IMR-90 (cell line): Measurements from ENCODE around the gene ZNF618. TPM values are rescaled to one million over a fixed set of nuclear protein-coding genes. Genes with fewer than 3 reads are reported as not detected.

Experiments used
- ATAC-seq: fragments of 200-7000 bp; cut with Tn5 transposase; 2 replicates; pipeline ENCODE4 v1.9.1; 2020; ENCODE audit warnings: low read depth, mild to moderate bottlenecking, moderate library complexity
- BruUV-seq: library from RNA; stranded (reverse); fragments of 400-500 nt; replicated peaks from 2 replicates; lab custom pipeline; 2021; lab: Mats Ljungman, UMichigan
- CTCF ChIA-PET: fragments of 300-600 bp; formaldehyde crosslinking; extraction: SDS; loops from one replicate; lab custom pipeline; 2021; ENCODE audit warnings: antibody characterized with exemption; lab: Yijun Ruan, JAX
- POLR2A ChIA-PET: fragments of 300-600 bp; sonication (Branson Sonifier 250); formaldehyde crosslinking; loops from one replicate; lab custom pipeline; 2022; ENCODE audit warnings: antibody characterized with exemption; ENCODE audit not compliant: unreplicated experiment; lab: Charles Lee
- DNase-seq: peaks from one replicate; pipeline ENCODE4 v3.0.0; 2013
- H2AFZ ChIP-seq: replicated peaks from 2 replicates; pipeline ENCODE3; 2013; ENCODE audit warnings: low read length, mild to moderate bottlenecking; ENCODE audit not compliant: poor library complexity
- H2AK5ac ChIP-seq: 2 replicates; pipeline ENCODE4 v1.6.1; 2013; ENCODE audit warnings: low read depth, low read length, inconsistent platforms
- H2AK9ac ChIP-seq: replicated peaks from 2 replicates; pipeline ENCODE3; 2013; ENCODE audit warnings: mild to moderate bottlenecking, low read depth, low read length, moderate library complexity; ENCODE audit not compliant: poor library complexity
- H2BK120ac ChIP-seq: 2 replicates; pipeline ENCODE4 v1.6.1; 2013; ENCODE audit warnings: low read depth, low read length, inconsistent platforms
- H2BK15ac ChIP-seq: 3 replicates; pipeline ENCODE4 v1.6.1; 2013; ENCODE audit warnings: low read depth, low read length, inconsistent platforms
- H2BK20ac ChIP-seq: 2 replicates; pipeline ENCODE4 v1.6.1; 2013; ENCODE audit warnings: low read depth, mild to moderate bottlenecking, inconsistent platforms, low read length, moderate library complexity
- H2BK5ac ChIP-seq: 2 replicates; pipeline ENCODE4 v1.6.1; 2013; ENCODE audit warnings: mild to moderate bottlenecking, low read depth, low read length, inconsistent platforms; ENCODE audit not compliant: poor library complexity, severe bottlenecking
- H3K14ac ChIP-seq: replicated peaks from 2 replicates; pipeline ENCODE4 v1.6.1; 2013; ENCODE audit warnings: low read depth, low read length, inconsistent platforms
- H3K18ac ChIP-seq: 2 replicates; pipeline ENCODE4 v1.6.1; 2013; ENCODE audit warnings: low read depth, low read length, control low read depth
- H3K23ac ChIP-seq: 2 replicates; pipeline ENCODE4 v1.6.1; 2013; ENCODE audit warnings: low read depth, low read length, inconsistent platforms
- H3K27ac ChIP-seq: 2 replicates; pipeline ENCODE4 v1.5.1; 2013; ENCODE audit warnings: mild to moderate bottlenecking, control low read depth, low read length; ENCODE audit not compliant: insufficient read depth
- H3K27me3 ChIP-seq: 2 replicates; pipeline ENCODE4 v1.6.1; 2013; ENCODE audit warnings: low read length; ENCODE audit not compliant: control insufficient read depth, insufficient read depth
- H3K36me3 ChIP-seq: 2 replicates; pipeline ENCODE4 v1.6.1; 2013; ENCODE audit warnings: low read length, mixed read lengths; ENCODE audit not compliant: control insufficient read depth, insufficient read depth
- H3K4ac ChIP-seq: 2 replicates; pipeline ENCODE4 v1.6.1; 2013; ENCODE audit warnings: low read depth, low read length, inconsistent platforms
- H3K4me1 ChIP-seq: 2 replicates; pipeline ENCODE4 v1.6.1; 2013; ENCODE audit warnings: low read length, mixed read lengths; ENCODE audit not compliant: control insufficient read depth, insufficient read depth
- H3K4me2 ChIP-seq: 2 replicates; pipeline ENCODE4 v1.6.1; 2013; ENCODE audit warnings: low read depth, mild to moderate bottlenecking, control low read depth, low read length, moderate library complexity
- H3K4me3 ChIP-seq: 2 replicates; pipeline ENCODE4 v1.5.1; 2013; ENCODE audit warnings: low read depth, mild to moderate bottlenecking, control low read depth, low read length, moderate library complexity; ENCODE audit not compliant: insufficient read depth
- H3K56ac ChIP-seq: 2 replicates; pipeline ENCODE4 v1.6.1; 2013; ENCODE audit warnings: low read length, inconsistent platforms; ENCODE audit not compliant: insufficient read depth; ENCODE audit errors: extremely low read depth
- H3K79me1 ChIP-seq, 2 experiments: 2 replicates each; pipeline ENCODE4 v1.6.1; 2013; ENCODE audit warnings: low read length in 2 of 2, inconsistent platforms in 1 of 2, low read depth in 1 of 2
- H3K9ac ChIP-seq: 2 replicates; pipeline ENCODE4 v1.6.1; 2013; ENCODE audit warnings: low read depth, low read length, control low read depth
- H3K9me1 ChIP-seq: 2 replicates; pipeline ENCODE4 v1.6.1; 2013; ENCODE audit warnings: low read length, inconsistent platforms; ENCODE audit not compliant: insufficient read depth
- H3K9me3 ChIP-seq: 2 replicates; pipeline ENCODE4 v1.6.1; 2013; ENCODE audit warnings: low read length; ENCODE audit not compliant: control insufficient read depth, insufficient read depth
- H4K20me1 ChIP-seq: 2 replicates; pipeline ENCODE4 v1.6.1; 2013; ENCODE audit warnings: low read length, inconsistent platforms; ENCODE audit not compliant: insufficient read depth
- H4K5ac ChIP-seq: 2 replicates; pipeline ENCODE4 v1.6.1; 2013; ENCODE audit warnings: mild to moderate bottlenecking, low read depth, low read length, control low read depth
- H4K8ac ChIP-seq, 2 experiments: 2 replicates each; pipeline ENCODE4 v1.6.1; 2013; ENCODE audit warnings: low read depth in 2 of 2, low read length in 2 of 2, control low read depth in 1 of 2, inconsistent platforms in 1 of 2
- H4K91ac ChIP-seq: 2 replicates; pipeline ENCODE4 v1.6.1; 2013; ENCODE audit warnings: low read depth, low read length, inconsistent platforms; ENCODE audit not compliant: insufficient read depth
- BHLHE40 ChIP-seq: fragments of 150-350 bp; IDR thresholded peaks from 2 replicates; pipeline ENCODE4 v1.6.1; 2016; ENCODE audit warnings: mild to moderate bottlenecking, low read depth, low read length
- CEBPB ChIP-seq: IDR thresholded peaks from 2 replicates; pipeline ENCODE4 v1.6.1; 2012; ENCODE audit warnings: low read depth, low read length, improper control_type of control experiment
- RCOR1 ChIP-seq: IDR thresholded peaks from 2 replicates; pipeline ENCODE4 v1.6.1; 2012; ENCODE audit warnings: mild to moderate bottlenecking, low read length, improper control_type of control experiment; ENCODE audit not compliant: insufficient replicate concordance
- RFX5 ChIP-seq: IDR thresholded peaks from 2 replicates; pipeline ENCODE4 v1.8.0; 2012; ENCODE audit warnings: low read depth, mild to moderate bottlenecking, low read length, moderate library complexity
- SMC3 ChIP-seq: fragments of 150-350 bp; IDR thresholded peaks from 2 replicates; pipeline ENCODE4 v1.6.1; 2016; ENCODE audit warnings: low read depth, mild to moderate bottlenecking, antibody characterized with exemption, low read length, moderate library complexity
- WGBS, 2 experiments: methylation state at CpG; one replicate each; pipeline versions ENCODE4 v1.1.5 to v1.1.7; 2013; ENCODE audit warnings: missing lambda C conversion rate in 2 of 2; ENCODE audit not compliant: insufficient read length in 1 of 2; ENCODE audit errors: extremely low coverage in 2 of 2; 5-methylcytosine and 5-hydroxymethylcytosine counted together
- dilution Hi-C: fragments of 300-500 bp; cut with HindIII; formaldehyde crosslinking; loops from one replicate; pipeline ENCODE4 v1.14.3; 2018; ENCODE audit warnings: low sequenced_read_pairs; ENCODE audit not compliant: unreplicated experiment
- in situ Hi-C: fragments of 300-500 bp; cut with MboI; formaldehyde crosslinking; loops from 3 replicates; pipeline ENCODE4 v1.14.3; 2019; ENCODE audit warnings: low sequenced_read_pairs, inconsistent platforms, mixed read lengths
- intact Hi-C: fragments of 100-400 bp; cut with micrococcal nuclease; formaldehyde crosslinking; loops from 2 replicates; pipeline ENCODE4 v1.10.0; 2022
- polyA plus RNA-seq, 3 experiments: library from polyadenylated mRNA; depleted of rRNA; stranded (reverse); fragments of >200 nt; gene quantifications; 2 replicates each; pipeline ENCODE4 v1.2.3, GENCODE V29; 2012; ENCODE audit warnings: low replicate concordance in 1 of 3
- total RNA-seq: library from RNA; depleted of rRNA; stranded (reverse); fragments of >200 nt; gene quantifications from 2 replicates; pipeline ENCODE4 v1.2.3, GENCODE V29; 2012
- TF ChIP-seq, protein P1 (sequence below): fragments of 150-350 bp; IDR thresholded peaks from 2 replicates; pipeline ENCODE4 v1.6.1; 2017; ENCODE audit warnings: mild to moderate bottlenecking, antibody characterized with exemption, low read length, low read depth
- TF ChIP-seq, protein P2 (sequence below): conservative IDR thresholded peaks from 2 replicates; pipeline ENCODE4 v1.5.1; 2012; ENCODE audit warnings: mild to moderate bottlenecking, low read depth, low read length, improper control_type of control experiment

Gene ZNF618
- total and polyA plus RNA-seq, 2 of the 4 experiments (the other 2 are of a cell fraction), result 8.2 to 9.4 TPM

- Histone ChIP-seq H3K18ac (no peak overlapping the region), H3K23ac (no peak overlapping the region), H2AK9ac (no peak overlapping the region), H4K20me1 (no peaks in the 10 kb centered on the region), H3K4me3 (no peak overlapping the region), H4K5ac (no peak overlapping the region), H3K36me3 (no peaks in the 10 kb centered on the region), H2BK120ac (no peak overlapping the region), H3K9ac (no peak overlapping the region), H3K27ac (no peak overlapping the region), H3K79me1 (no peaks in the 10 kb centered on the region), H3K14ac (no peak overlapping the region), H2BK15ac (no peak overlapping the region), H3K9me1 (no peaks in the 10 kb centered on the region), H3K56ac (no peak overlapping the region), H2BK5ac (no peak overlapping the region), H2BK20ac (no peak overlapping the region), H2AK5ac (no peak overlapping the region), H3K4me1 (no peaks in the 10 kb centered on the region; the same call in 1 of the 2 replicates), H3K27me3 (peaks cover 49% of the 10 kb centered on the region), H3K4ac (no peak overlapping the region), H2AFZ (no peak overlapping the region), H3K9me3 (no peaks in the 10 kb centered on the region; the same call in 1 of the 2 replicates), H3K4me2 (no peak overlapping the region), H4K8ac (no peak overlapping the region), H4K91ac (no peak overlapping the region)
- POLR2A ChIA-PET, result no interaction called here
- dilution Hi-C loops (no loop called here), in situ Hi-C loops (no loop called here), intact Hi-C loops (no loop called here)
- BruUV-seq, result no TSS peak
- WGBS, 2 experiments, result 88% methylated on average over 1 of the region's 7 CpGs; no CpG with 5 or more reads in 1 of the 2 experiments
- no peak for DNase-seq
- CTCF ChIA-PET, result interaction anchor here (0.6 kb wide), 1 partner anchor 298 kb away, joined by 4 read pairs; no protein-coding TSS in a partner anchor
- TF ChIP-seq RFX5 (no peak), RCOR1 (no peak), BHLHE40 (no peak), SMC3 (no peak), CEBPB (no peak)
- TF ChIP-seq, protein P1, sequence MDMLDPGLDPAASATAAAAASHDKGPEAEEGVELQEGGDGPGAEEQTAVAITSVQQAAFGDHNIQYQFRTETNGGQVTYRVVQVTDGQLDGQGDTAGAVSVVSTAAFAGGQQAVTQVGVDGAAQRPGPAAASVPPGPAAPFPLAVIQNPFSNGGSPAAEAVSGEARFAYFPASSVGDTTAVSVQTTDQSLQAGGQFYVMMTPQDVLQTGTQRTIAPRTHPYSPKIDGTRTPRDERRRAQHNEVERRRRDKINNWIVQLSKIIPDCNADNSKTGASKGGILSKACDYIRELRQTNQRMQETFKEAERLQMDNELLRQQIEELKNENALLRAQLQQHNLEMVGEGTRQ, result no peak
- TF ChIP-seq, protein P2, sequence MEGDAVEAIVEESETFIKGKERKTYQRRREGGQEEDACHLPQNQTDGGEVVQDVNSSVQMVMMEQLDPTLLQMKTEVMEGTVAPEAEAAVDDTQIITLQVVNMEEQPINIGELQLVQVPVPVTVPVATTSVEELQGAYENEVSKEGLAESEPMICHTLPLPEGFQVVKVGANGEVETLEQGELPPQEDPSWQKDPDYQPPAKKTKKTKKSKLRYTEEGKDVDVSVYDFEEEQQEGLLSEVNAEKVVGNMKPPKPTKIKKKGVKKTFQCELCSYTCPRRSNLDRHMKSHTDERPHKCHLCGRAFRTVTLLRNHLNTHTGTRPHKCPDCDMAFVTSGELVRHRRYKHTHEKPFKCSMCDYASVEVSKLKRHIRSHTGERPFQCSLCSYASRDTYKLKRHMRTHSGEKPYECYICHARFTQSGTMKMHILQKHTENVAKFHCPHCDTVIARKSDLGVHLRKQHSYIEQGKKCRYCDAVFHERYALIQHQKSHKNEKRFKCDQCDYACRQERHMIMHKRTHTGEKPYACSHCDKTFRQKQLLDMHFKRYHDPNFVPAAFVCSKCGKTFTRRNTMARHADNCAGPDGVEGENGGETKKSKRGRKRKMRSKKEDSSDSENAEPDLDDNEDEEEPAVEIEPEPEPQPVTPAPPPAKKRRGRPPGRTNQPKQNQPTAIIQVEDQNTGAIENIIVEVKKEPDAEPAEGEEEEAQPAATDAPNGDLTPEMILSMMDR, result no peak
- ATAC-seq, result no peak
Observed at GRCh38 chr9:114077162-114077837, 201.2 kb downstream of the ZNF618 start.
